ENCODE measurements around the gene AXIN1. TPM values are rescaled to one million over a fixed set of nuclear protein-coding genes. Genes with fewer than 3 reads are reported as not detected.

AXIN1 gene
- total and polyA plus RNA-seq, 9 of the 15 experiments (the other 6 are each of a cell fraction or from before 2014, with no cell fraction given), result 0.42 to 58.0 (median 25.9) TPM

DNA sequence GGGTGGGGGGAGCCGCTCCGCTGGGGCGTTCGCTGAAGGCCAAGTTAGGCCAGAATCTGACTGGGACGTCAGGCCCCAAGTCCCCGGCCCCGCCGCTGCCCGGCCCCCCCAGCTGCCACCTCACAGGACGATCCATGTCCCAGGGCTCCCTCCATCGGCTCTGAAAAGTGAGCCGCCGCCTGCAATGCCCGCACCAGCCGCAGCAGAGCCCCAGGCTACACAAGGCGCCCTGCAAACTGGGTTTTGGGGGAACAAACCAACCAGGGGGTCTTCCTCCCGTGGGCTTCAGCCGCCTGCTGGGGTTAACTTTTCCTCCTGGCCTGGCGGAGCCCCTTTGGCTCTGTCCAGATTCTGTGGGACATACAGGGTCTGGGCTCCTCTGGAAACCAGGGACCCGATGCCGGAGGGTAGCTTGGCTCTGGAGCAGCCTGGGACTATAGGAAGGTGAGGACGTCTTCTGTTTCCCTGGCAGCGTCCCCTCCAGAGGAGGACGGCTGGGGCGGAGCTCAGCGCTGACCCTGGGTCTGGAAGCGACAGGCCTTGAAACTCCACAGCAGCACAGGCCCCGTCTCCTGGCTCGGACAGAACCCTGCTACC, 45.3 kb upstream of the AXIN1 start (continued):
- TF ChIP-seq, protein P1, sequence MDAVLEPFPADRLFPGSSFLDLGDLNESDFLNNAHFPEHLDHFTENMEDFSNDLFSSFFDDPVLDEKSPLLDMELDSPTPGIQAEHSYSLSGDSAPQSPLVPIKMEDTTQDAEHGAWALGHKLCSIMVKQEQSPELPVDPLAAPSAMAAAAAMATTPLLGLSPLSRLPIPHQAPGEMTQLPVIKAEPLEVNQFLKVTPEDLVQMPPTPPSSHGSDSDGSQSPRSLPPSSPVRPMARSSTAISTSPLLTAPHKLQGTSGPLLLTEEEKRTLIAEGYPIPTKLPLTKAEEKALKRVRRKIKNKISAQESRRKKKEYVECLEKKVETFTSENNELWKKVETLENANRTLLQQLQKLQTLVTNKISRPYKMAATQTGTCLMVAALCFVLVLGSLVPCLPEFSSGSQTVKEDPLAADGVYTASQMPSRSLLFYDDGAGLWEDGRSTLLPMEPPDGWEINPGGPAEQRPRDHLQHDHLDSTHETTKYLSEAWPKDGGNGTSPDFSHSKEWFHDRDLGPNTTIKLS (IDR thresholded peaks at IDR 0.05; ENCODE audit: borderline replicate concordance, low read depth), result no peak
- TF ChIP-seq ZNF785 (CRISPR knock-in tag; IDR thresholded peaks at IDR 0.05), result no peak
- TF ChIP-seq MIER1 (IDR thresholded peaks at IDR 0.05; ENCODE audit: low read depth), result no peak
- TF ChIP-seq CREB1 (IDR thresholded peaks at IDR 0.05), result no peak
- TF ChIP-seq CREB1 (CRISPR knock-in tag; IDR thresholded peaks at IDR 0.05), result no peak
- TF ChIP-seq ZNF699 (CRISPR knock-in tag; IDR thresholded peaks at IDR 0.05; ENCODE audit: insufficient replicate concordance), result no peak
- no peak for TF ChIP-seq ZNF764 (CRISPR knock-in tag; IDR thresholded peaks at IDR 0.05; ENCODE audit: low read depth)
- no peak for TF ChIP-seq SMARCB1 (IDR thresholded peaks at IDR 0.05; ENCODE audit: insufficient read length, low read depth)
- TF ChIP-seq DNMT1 (IDR thresholded peaks at IDR 0.05), result no peak
- TF ChIP-seq NCOA6 (IDR thresholded peaks at IDR 0.05), result no peak
- TF ChIP-seq, protein P2, sequence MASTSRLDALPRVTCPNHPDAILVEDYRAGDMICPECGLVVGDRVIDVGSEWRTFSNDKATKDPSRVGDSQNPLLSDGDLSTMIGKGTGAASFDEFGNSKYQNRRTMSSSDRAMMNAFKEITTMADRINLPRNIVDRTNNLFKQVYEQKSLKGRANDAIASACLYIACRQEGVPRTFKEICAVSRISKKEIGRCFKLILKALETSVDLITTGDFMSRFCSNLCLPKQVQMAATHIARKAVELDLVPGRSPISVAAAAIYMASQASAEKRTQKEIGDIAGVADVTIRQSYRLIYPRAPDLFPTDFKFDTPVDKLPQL (IDR thresholded peaks at IDR 0.05; ENCODE audit: extremely low read depth, insufficient read length), result no peak
- 0 out of 2 replicates have a peak, but pooled peaks have one; percentile 25 for TF ChIP-seq ZNF12 (CRISPR knock-in tag; IDR thresholded peaks at IDR 0.05)
- TF ChIP-seq TRIM24 (IDR thresholded peaks at IDR 0.05), result no peak
- TF ChIP-seq, protein P3, sequence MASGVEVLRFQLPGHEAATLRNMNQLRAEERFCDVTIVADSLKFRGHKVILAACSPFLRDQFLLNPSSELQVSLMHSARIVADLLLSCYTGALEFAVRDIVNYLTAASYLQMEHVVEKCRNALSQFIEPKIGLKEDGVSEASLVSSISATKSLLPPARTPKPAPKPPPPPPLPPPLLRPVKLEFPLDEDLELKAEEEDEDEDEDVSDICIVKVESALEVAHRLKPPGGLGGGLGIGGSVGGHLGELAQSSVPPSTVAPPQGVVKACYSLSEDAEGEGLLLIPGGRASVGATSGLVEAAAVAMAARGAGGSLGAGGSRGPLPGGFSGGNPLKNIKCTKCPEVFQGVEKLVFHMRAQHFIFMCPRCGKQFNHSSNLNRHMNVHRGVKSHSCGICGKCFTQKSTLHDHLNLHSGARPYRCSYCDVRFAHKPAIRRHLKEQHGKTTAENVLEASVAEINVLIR (CRISPR knock-in tag; IDR thresholded peaks at IDR 0.05), result no peak
- TF ChIP-seq, protein P4, sequence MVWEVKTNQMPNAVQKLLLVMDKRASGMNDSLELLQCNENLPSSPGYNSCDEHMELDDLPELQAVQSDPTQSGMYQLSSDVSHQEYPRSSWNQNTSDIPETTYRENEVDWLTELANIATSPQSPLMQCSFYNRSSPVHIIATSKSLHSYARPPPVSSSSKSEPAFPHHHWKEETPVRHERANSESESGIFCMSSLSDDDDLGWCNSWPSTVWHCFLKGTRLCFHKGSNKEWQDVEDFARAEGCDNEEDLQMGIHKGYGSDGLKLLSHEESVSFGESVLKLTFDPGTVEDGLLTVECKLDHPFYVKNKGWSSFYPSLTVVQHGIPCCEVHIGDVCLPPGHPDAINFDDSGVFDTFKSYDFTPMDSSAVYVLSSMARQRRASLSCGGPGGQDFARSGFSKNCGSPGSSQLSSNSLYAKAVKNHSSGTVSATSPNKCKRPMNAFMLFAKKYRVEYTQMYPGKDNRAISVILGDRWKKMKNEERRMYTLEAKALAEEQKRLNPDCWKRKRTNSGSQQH (CRISPR knock-in tag; IDR thresholded peaks at IDR 0.05), result no peak
- no peak for TF ChIP-seq CSDE1 (IDR thresholded peaks at IDR 0.05)
- TF ChIP-seq GTF3C2 (IDR thresholded peaks at IDR 0.05; ENCODE audit: borderline replicate concordance, extremely low read depth, insufficient read length), result no peak
- 0 out of 2 replicates have a peak, but pooled peaks have one; percentile 9 for TF ChIP-seq SMC3 (conservative IDR thresholded peaks at IDR 0.05; ENCODE audit: insufficient read depth, low read depth, low read length)
- TF ChIP-seq YBX1 (IDR thresholded peaks at IDR 0.05), result no peak
- TF ChIP-seq TEAD1 (CRISPR knock-in tag; IDR thresholded peaks at IDR 0.05), result no peak
- no peak for TF ChIP-seq KLF10 (CRISPR knock-in tag; IDR thresholded peaks at IDR 0.05)
- TF ChIP-seq ESRRB (CRISPR knock-in tag; IDR thresholded peaks at IDR 0.05; ENCODE audit: borderline replicate concordance), result no peak
- no peak for TF ChIP-seq SREBF2 (CRISPR knock-in tag; IDR thresholded peaks at IDR 0.05)

All from K562 (cell line).